Stomach smooth muscle (tissue), 2 donors: Measurements from ENCODE around the gene LMF1.

ENCODE experiments used
- H3K27ac ChIP-seq: one replicate; pipeline ENCODE4 v1.7.0; 2013; ENCODE audit warnings: mild to moderate bottlenecking, low read length, inconsistent platforms
- H3K27me3 ChIP-seq, 2 donors: one replicate each; pipeline ENCODE4 v1.7.0; 2013; ENCODE audit warnings: low read length in 2 of 2; ENCODE audit not compliant: insufficient read depth in 2 of 2, control insufficient read depth in 1 of 2
- H3K36me3 ChIP-seq, 2 donors: one replicate each; pipeline ENCODE4 v1.7.0; 2013; ENCODE audit warnings: low read length in 2 of 2; ENCODE audit not compliant: control insufficient read depth in 2 of 2, insufficient read depth in 2 of 2
- H3K4me1 ChIP-seq: one replicate; pipeline ENCODE4 v1.7.0; 2013; ENCODE audit warnings: low read length; ENCODE audit not compliant: control insufficient read depth, insufficient read depth
- H3K4me3 ChIP-seq, 2 donors: one replicate each; pipeline ENCODE4 v1.7.0; 2013; ENCODE audit warnings: low read length in 2 of 2
- H3K9ac ChIP-seq, 2 donors: one replicate each; pipeline ENCODE4 v1.7.0; 2013; ENCODE audit warnings: low read length in 2 of 2, mild to moderate bottlenecking in 1 of 2
- H3K9me3 ChIP-seq, 2 donors: one replicate each; pipeline ENCODE4 v1.7.0; 2013; ENCODE audit warnings: low read length in 2 of 2; ENCODE audit not compliant: control insufficient read depth in 2 of 2
- donor health status: healthy.
- donor health status: Pancreatic carcinoma.

Gene LMF1

DNA sequence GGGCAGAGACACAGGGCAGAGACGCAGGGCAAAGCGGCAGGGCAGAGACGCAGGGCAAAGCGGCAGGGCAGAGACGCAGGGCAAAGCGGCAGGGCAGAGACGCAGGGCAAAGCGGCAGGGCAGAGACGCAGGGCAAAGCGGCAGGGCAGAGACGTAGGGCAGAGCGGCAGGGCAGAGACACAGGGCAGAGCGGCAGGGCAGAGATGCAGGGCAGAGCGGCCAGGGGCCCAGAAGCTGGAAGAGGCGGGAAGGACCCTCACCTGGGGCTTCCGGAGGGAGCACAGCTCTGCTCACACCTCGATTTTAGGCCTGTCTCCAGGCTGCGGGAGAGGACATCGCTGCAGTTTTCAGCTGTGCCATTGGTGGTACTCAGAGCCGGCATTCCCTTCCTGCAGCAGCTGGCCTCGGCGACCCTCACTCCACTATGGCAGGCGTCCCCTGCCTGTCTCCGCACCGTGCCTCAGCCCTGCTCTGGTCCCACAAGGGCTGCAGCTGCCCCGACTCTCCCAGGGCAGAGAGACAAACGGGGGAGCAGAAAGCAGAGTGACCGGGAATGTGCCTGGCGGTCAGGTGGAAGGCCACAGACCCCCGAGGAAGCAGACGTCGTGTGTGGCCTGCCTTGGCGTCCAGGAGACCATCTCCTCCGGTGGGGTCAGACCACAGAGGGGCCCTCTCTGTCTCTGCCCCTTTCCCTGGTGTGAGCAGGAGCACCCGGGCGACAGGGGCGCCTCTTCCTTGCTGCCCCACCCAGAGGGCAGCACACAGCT lies 40.7 kb upstream of the LMF1 start:
- Histone ChIP-seq H3K36me3 (no peaks in the 10 kb centered on the region), H3K4me3 (no peak overlapping the region), H3K4me1 (no peaks in the 10 kb centered on the region), H3K27ac (no peak overlapping the region), H3K27me3 (peaks cover 6 to 20% of the 10 kb centered on the region in 2 donors), H3K9ac (no peak overlapping the region), H3K9me3 (no peaks in the 10 kb centered on the region)

DNA sequence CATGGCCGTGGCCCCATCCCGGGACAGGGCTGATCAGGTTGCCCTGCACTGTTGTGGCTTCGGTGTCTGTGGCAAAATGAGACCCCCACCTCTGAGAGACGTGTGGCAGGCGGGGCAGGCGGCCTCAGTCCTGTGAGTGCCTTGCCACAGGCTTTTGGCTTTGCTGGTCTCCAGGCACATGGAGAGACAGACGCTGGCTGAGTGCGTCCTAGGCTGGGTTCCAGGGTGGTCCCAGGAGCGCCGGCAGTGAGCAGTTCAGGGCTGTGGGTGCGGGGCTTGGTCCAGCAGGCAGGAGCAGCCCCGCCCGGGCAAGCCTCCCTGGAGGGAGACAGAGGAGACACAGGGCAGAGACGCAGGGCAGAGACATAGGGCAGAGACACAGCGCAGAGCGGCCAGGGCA lies 40.0 kb upstream of the LMF1 start:
- no peak overlapping the region for H3K9ac ChIP-seq
- no peak overlapping the region for H3K4me3 ChIP-seq
- H3K27ac ChIP-seq, result no peak overlapping the region
- no peaks in the 10 kb centered on the region for H3K9me3 ChIP-seq
- H3K4me1 ChIP-seq, result no peaks in the 10 kb centered on the region
- H3K36me3 ChIP-seq, result no peaks in the 10 kb centered on the region
- H3K27me3 ChIP-seq, result peaks cover 6 to 20% of the 10 kb centered on the region in 2 donors

DNA sequence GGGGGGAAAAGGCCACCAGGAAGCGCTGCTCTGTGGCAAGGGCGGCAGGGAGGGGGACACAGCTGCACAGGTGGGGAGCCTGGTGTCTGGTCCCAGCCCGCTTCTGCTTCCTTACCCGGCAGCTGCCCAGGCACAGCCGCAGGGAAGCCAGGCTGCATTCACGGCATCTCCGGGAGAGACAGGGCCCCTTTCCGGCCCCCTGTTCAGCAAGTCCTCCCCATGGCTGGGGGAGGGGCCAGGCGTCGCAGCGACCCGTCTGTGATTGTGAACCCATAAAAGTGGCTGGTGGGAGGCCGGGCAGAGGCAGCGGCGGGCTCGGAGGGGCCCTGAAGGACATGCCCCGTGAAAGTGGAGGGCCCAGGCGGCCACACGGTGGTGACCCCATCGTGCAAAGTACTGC lies 39.5 kb upstream of the LMF1 start:
- H3K4me1 ChIP-seq, result no peaks in the 10 kb centered on the region
- H3K9ac ChIP-seq, result no peak overlapping the region
- H3K36me3 ChIP-seq, result no peaks in the 10 kb centered on the region
- no peak overlapping the region for H3K4me3 ChIP-seq
- H3K27me3 ChIP-seq, result peaks cover 6 to 20% of the 10 kb centered on the region in 2 donors
- no peaks in the 10 kb centered on the region for H3K9me3 ChIP-seq
- H3K27ac ChIP-seq, result no peak overlapping the region

DNA sequence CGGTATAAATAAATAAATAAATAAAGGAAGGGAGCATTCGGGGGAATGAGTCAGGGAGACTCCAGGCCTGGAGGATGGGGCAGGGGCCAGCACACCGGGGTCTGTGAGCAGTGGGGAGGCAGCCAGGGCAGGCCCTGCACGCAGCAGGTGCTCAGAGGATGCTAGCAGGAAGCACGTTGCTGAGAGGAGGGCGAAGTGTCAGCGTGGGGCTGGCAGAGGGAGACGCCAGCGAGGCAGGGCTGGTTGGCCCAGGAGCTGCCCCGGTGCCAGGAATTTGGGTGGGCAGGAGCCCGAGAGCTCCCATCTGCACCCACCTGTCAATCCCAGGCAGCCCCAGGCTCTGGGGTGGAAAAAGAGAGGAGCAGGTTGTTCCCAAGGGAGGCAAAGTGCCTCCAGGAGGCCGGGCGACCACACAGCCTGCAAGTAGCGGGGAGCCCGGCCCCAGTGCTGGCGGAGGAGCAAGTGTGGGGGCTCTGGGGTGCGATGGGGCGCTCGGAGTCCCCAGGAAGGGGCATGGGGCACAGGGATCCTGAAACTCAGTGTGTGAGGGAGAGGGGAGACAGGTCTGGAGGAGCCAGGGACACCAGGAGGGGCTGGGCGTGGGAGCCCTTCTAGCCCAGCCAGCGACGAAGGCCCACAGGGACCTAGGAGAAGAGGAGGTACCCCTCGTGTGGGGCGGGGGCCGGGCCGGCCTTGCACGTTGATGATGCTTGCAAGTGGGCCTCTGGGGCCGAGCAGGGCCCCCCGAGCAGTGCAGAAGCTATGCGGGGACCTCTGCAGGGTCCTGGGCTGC lies 38.8 kb upstream of the LMF1 start:
- H3K9ac ChIP-seq, result no peak overlapping the region

DNA sequence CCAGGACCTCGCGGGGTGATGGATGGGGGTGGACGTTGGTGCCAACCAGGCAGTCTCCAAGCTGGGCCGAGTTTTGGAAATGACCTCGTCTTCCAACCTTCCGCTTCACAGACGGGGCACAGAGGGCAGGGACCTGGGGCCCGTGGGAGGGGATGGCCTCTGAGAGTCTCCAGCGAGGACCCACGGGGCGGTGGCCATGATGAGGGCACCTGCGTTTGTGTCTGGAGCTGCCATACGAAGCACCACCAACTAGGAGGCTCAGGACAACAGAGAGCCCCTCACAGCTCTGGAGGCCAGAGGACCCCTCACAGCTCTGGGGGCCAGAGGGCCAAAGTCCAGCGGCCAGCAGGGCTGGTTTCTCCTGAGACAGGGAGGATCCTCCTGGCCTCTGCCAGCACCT lies 37.3 kb upstream of the LMF1 start:
- Histone ChIP-seq H3K27ac (no peak overlapping the region), H3K4me3 (no peak overlapping the region), H3K27me3 (peaks cover 6 to 20% of the 10 kb centered on the region in 2 donors), H3K9ac (no peak overlapping the region), H3K4me1 (no peaks in the 10 kb centered on the region), H3K36me3 (no peaks in the 10 kb centered on the region), H3K9me3 (no peaks in the 10 kb centered on the region)

More for the DNA sequence above, 38.8 kb upstream of the LMF1 start:
- H3K27ac ChIP-seq, result no peak overlapping the region
- H3K9me3 ChIP-seq, result no peaks in the 10 kb centered on the region
- H3K36me3 ChIP-seq, result no peaks in the 10 kb centered on the region
- no peaks in the 10 kb centered on the region for H3K4me1 ChIP-seq
- H3K27me3 ChIP-seq, result peaks cover 6 to 20% of the 10 kb centered on the region in 2 donors
- H3K4me3 ChIP-seq, result no peak overlapping the region

DNA sequence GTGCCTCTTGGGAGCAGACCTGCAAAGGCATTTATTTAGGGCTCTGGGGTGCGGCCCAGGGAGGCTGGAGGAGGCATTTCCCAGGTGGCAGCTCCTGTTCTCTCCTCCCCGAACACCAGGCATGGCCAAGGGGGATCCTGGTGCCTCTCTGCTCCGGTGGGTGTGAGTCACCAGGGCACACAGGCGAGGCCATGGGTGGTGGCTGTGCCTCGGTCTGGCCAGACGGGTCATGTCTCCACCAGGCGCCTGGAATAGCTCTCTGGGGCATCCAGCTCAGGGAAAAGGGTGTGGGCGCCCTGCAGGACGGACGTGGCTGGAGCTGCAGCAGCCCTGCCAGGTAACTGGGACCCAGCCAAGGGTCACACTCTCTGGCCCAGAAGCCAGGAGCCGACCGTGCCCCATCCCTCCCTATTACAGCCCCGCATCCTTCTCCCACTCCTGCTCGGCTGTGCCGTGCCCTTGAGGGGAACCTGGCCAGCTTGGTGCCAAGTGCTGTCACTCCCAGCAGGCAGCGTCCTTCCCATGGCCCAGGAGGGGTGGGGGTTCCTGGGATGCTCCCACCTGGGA lies 36.6 kb upstream of the LMF1 start:
- no peak overlapping the region for H3K27ac ChIP-seq
- H3K27me3 ChIP-seq, result peaks cover 6 to 20% of the 10 kb centered on the region in 2 donors
- no peaks in the 10 kb centered on the region for H3K36me3 ChIP-seq
- H3K4me1 ChIP-seq, result peaks cover 3% of the 10 kb centered on the region
- H3K9me3 ChIP-seq, result no peaks in the 10 kb centered on the region
- no peak overlapping the region for H3K9ac ChIP-seq
- no peak overlapping the region for H3K4me3 ChIP-seq

DNA sequence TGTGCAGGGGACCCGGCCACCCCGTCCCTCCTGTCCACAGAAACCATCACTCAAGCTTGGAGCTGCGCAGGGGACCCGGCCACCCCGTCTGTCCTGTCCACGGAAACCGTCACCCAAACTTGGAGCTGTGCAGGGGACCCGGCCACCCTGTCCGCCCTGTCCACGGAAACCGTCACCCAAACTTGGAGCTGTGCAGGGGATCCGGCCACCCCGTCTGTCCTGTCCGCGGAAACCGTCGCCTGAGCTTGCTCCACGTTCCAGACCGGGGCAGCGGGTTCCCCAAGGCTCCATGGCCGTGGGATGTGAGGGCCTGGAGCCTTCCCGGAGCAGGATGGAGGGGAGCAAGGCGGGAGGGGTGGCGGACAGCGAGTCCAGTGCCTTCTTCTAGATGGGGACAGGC lies 36.0 kb upstream of the LMF1 start:
- no peak overlapping the region for H3K27ac ChIP-seq
- H3K27me3 ChIP-seq, result peaks cover 6 to 20% of the 10 kb centered on the region in 2 donors
- H3K9ac ChIP-seq, result no peak overlapping the region
- no peak overlapping the region for H3K4me3 ChIP-seq
- no peaks in the 10 kb centered on the region for H3K36me3 ChIP-seq
- H3K4me1 ChIP-seq, result peaks cover 3% of the 10 kb centered on the region
- no peaks in the 10 kb centered on the region for H3K9me3 ChIP-seq

DNA sequence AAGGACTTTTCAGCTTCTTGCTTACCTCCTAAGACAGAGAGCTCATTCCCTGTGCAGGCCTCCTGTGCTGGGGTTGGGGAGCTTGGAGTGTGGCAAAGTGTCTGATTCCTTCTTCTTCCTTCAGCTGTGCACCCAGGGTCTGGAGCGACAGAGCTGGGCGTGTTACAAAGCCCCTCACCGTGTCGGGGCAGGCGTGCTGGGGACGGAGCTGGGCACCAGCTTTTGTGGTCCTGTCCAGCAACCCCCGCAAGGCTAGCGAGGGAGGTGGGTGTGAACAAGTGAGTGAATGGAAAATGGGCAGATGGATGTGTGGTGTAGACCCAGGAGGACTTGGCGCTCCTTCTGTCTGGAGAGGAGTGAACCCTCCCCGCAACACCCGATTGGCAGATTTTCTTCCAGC lies 34.5 kb upstream of the LMF1 start:
- no peaks in the 10 kb centered on the region for H3K36me3 ChIP-seq
- H3K4me1 ChIP-seq, result peaks cover 3% of the 10 kb centered on the region
- no peak overlapping the region for H3K4me3 ChIP-seq
- no peaks in the 10 kb centered on the region for H3K9me3 ChIP-seq
- H3K27ac ChIP-seq, result no peak overlapping the region
- peaks cover 6 to 15% of the 10 kb centered on the region in 2 donors for H3K27me3 ChIP-seq
- no peak overlapping the region for H3K9ac ChIP-seq

DNA sequence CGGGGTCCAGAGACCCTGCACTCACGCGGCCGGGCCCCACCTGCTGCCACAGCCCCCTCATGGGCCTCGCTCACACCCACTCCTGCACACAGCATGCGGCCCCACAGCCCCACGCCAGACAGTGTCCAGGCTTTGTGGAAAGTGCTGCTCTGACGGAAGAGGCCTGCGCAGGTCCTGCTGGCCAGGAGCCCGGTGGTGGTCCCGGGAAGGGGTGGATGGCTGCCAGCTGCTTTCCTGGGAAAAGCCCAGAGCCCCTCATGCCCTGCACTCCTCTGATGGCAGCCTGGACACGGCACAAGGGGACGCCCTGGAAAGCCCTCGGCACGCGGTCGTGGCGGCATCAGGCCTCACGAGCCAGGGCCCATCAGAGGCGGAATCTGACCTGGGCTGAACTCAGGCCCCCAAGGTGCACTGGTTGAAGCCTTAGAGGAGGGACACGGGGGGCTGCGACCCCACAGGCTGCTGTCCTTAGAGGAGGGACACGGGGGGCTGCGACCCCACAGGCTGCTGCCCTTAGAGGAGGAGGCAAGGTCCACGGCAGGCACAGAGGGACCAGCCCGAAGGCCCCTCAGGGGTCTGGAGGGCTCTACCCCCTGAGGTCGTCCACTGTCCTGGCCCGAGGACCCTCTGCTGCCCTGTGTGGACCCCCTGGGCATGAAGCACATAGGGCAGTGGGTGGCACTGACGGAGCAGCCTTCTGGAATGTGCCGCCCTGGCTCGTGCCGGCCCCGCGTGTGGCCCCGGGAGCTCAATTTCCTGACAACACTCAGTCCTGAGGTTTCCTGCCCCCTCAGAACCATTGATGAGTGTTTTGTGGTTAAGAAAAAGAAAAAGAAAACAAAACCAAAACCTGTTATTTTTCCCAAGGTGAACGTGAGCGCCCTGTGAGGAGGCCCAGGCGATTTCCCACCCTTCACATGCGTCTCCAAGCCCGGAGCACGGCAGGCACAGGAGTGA lies 32.9 kb upstream of the LMF1 start:
- H3K27me3 ChIP-seq, result peaks cover 1 to 16% of the 10 kb centered on the region in 2 donors

More for the DNA sequence above, 32.9 kb upstream of the LMF1 start:
- H3K4me1 ChIP-seq, result peaks cover 3% of the 10 kb centered on the region
- H3K27ac ChIP-seq, result no peak overlapping the region
- H3K4me3 ChIP-seq, result no peak overlapping the region
- no peaks in the 10 kb centered on the region for H3K36me3 ChIP-seq
- H3K9me3 ChIP-seq, result no peaks in the 10 kb centered on the region
- no peak overlapping the region for H3K9ac ChIP-seq
